ENCODE results near the gene TRABD2B. TPM values are rescaled to one million over a fixed set of nuclear protein-coding genes. Genes with fewer than 3 reads are reported as not detected.

TRABD2B gene
- total and polyA plus RNA-seq, 2 of the 4 experiments (the other 2 are of a cell fraction), result not detected

DNA sequence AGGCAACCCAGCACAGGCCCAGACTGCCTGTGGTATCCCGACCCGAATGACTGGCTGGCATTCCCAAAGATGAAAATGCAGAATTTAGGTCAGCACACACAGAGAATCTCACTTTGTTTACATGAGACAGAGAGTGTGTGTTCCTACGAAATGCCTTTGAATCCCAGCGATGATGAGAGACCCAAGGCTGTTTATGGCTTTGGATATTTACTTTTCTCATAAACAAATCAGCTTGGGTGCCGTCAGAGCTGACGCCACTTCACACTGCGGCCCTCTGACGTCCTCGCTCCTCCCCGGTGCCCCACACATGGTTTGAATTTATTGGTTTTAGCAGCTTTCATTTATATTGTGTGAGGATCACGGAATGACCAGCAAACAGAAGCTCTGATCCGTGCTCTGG is 18.7 kb downstream of the TRABD2B start:
- Histone ChIP-seq H3K4me2 (ENCODE audit: low read depth, low read length) (no peak overlapping the region), H3K9ac (ENCODE audit: low read depth, low read length) (no peak overlapping the region), H3K4me1 (ENCODE audit: control insufficient read depth, insufficient read depth, low read length) (no peaks in the 10 kb centered on the region), H3K56ac (ENCODE audit: extremely low read depth, insufficient read depth, low read length) (no peak overlapping the region), H3K23ac (ENCODE audit: low read depth, low read length) (no peak overlapping the region), H3K14ac (replicated peaks; ENCODE audit: low read depth, low read length) (no peak overlapping the region), H3K79me1 (ENCODE audit: low read depth in 1 of 2, low read length in 2 of 2) (no peaks in the 10 kb centered on the region), H2BK5ac (ENCODE audit: low read depth, low read length, poor library complexity, severe bottlenecking) (no peak overlapping the region), H2AK5ac (ENCODE audit: low read depth, low read length) (no peak overlapping the region), H3K27ac (ENCODE audit: insufficient read depth, low read length) (no peak overlapping the region), H3K9me1 (ENCODE audit: insufficient read depth, low read length) (no peaks in the 10 kb centered on the region), H2AFZ (replicated peaks; ENCODE audit: low read length, poor library complexity) (no peak overlapping the region), H2BK20ac (ENCODE audit: low read depth, low read length) (no peak overlapping the region), H3K18ac (ENCODE audit: low read depth, low read length) (no peak overlapping the region), H3K4me3 (ENCODE audit: insufficient read depth, low read depth, low read length) (no peak overlapping the region), H3K9me3 (ENCODE audit: control insufficient read depth, insufficient read depth, low read length) (no peaks in the 10 kb centered on the region), H4K5ac (ENCODE audit: low read depth, low read length) (no peak overlapping the region), H3K4ac (ENCODE audit: low read depth, low read length) (no peak overlapping the region), H4K8ac (ENCODE audit: low read depth in 2 of 2, low read length in 2 of 2) (no peak overlapping the region), H3K36me3 (ENCODE audit: control insufficient read depth, insufficient read depth, low read length) (no peaks in the 10 kb centered on the region), H4K91ac (ENCODE audit: insufficient read depth, low read depth, low read length) (no peak overlapping the region), H3K27me3 (ENCODE audit: control insufficient read depth, insufficient read depth, low read length) (no peaks in the 10 kb centered on the region), H4K20me1 (ENCODE audit: insufficient read depth, low read length) (no peaks in the 10 kb centered on the region), H2BK15ac (ENCODE audit: low read depth, low read length) (no peak overlapping the region), H2AK9ac (replicated peaks; ENCODE audit: low read depth, low read length, poor library complexity) (no peak overlapping the region), H2BK120ac (ENCODE audit: low read depth, low read length) (no peak overlapping the region)
- BruUV-seq (replicated peaks), result no TSS peak
- ATAC-seq (ENCODE audit: low read depth), result no peak
- CTCF ChIA-PET, result no interaction called here
- dilution Hi-C loops (cut with HindIII; ENCODE audit: low sequenced_read_pairs, unreplicated experiment) (no loop called here), in situ Hi-C loops (cut with MboI; ENCODE audit: low sequenced_read_pairs) (no loop called here), intact Hi-C loops (cut with micrococcal nuclease) (no loop called here)
- POLR2A ChIA-PET (ENCODE audit: unreplicated experiment), result no interaction called here
- 7% methylated on average over 2 of the region's 12 CpGs; no CpG with 5 or more reads in 1 of the 2 experiments for WGBS, 2 experiments (ENCODE audit: extremely low coverage in 2 of 2, insufficient read length in 1 of 2)
- peak; percentile 9 for DNase-seq
- TF ChIP-seq MAFK (IDR thresholded peaks at IDR 0.05; ENCODE audit: low read depth, low read length), result no peak
- no peak for TF ChIP-seq CHD1 (IDR thresholded peaks at IDR 0.05; ENCODE audit: low read depth, low read length)
- TF ChIP-seq BHLHE40 (IDR thresholded peaks at IDR 0.05; ENCODE audit: low read depth, low read length), result no peak
- TF ChIP-seq, protein P1, sequence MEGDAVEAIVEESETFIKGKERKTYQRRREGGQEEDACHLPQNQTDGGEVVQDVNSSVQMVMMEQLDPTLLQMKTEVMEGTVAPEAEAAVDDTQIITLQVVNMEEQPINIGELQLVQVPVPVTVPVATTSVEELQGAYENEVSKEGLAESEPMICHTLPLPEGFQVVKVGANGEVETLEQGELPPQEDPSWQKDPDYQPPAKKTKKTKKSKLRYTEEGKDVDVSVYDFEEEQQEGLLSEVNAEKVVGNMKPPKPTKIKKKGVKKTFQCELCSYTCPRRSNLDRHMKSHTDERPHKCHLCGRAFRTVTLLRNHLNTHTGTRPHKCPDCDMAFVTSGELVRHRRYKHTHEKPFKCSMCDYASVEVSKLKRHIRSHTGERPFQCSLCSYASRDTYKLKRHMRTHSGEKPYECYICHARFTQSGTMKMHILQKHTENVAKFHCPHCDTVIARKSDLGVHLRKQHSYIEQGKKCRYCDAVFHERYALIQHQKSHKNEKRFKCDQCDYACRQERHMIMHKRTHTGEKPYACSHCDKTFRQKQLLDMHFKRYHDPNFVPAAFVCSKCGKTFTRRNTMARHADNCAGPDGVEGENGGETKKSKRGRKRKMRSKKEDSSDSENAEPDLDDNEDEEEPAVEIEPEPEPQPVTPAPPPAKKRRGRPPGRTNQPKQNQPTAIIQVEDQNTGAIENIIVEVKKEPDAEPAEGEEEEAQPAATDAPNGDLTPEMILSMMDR (conservative IDR thresholded peaks at IDR 0.05; ENCODE audit: low read depth, low read length), result no peak
- TF ChIP-seq RFX5 (IDR thresholded peaks at IDR 0.05; ENCODE audit: low read depth, low read length), result no peak
- no peak for TF ChIP-seq CEBPB (IDR thresholded peaks at IDR 0.05; ENCODE audit: low read depth, low read length)
- no peak for TF ChIP-seq MAZ (IDR thresholded peaks at IDR 0.05; ENCODE audit: borderline replicate concordance, low read depth, low read length)
- TF ChIP-seq RAD21 (IDR thresholded peaks at IDR 0.05; ENCODE audit: low read length), result no peak
- TF ChIP-seq MXI1 (IDR thresholded peaks at IDR 0.05; ENCODE audit: borderline replicate concordance, low read depth, low read length), result no peak
- no peak for TF ChIP-seq SMC3 (IDR thresholded peaks at IDR 0.05; ENCODE audit: low read depth, low read length)
- TF ChIP-seq NFE2L2 (IDR thresholded peaks at IDR 0.05; ENCODE audit: low read depth, low read length), result no peak
- no peak for TF ChIP-seq POLR2A (IDR thresholded peaks at IDR 0.05; ENCODE audit: low read depth, low read length)
- TF ChIP-seq FOS (IDR thresholded peaks at IDR 0.05; ENCODE audit: low read depth, low read length), result no peak
